Stimulated activated CD4-positive, alpha-beta T cell treated with anti-CD3 and anti-CD28 coated beads, Interleukin-4, amount 100 ng/mL, for 1 hour (primary cell): ENCODE data around the gene POR.
"Not testable (repeated sequence)": the region's sequence is repeated elsewhere in the genome, so short reads cannot be mapped to it uniquely, and the experiment has no call there.

Experiments
- DNase-seq: peaks from one replicate; pipeline ENCODE4 v3.0.0-alpha.2; 2020

POR gene

GRCh38 chr7:75994388-75995051 is 79.6 kb downstream of the POR start, which contains the start of gene TMEM120A:
TMEM120A (minus strand) TSS chr7:75994595; CDS start chr7:75994570, 25 bp downstream.
- DNase-seq = peak; percentile 97

- no peak for DNase-seq
Observed at GRCh38 chr7:75995052-75995471, 80.1 kb downstream of the POR start.

GRCh38 chr7:75995996-75996395 is 81.0 kb downstream of the POR start:
- no peak for DNase-seq

- DNase-seq = no peak
Observed at GRCh38 chr7:75996476-75996875, 81.5 kb downstream of the POR start.

GRCh38 chr7:75998038-75998437 is 83.1 kb downstream of the POR start:
- DNase-seq = no peak

- no peak for DNase-seq
Observed at GRCh38 chr7:76000566-76000965, 85.6 kb downstream of the POR start.

GRCh38 chr7:76002139-76002538 is 87.2 kb downstream of the POR start:
- no peak for DNase-seq

GRCh38 chr7:76002822-76003221 is 87.9 kb downstream of the POR start:
- no peak for DNase-seq

GRCh38 chr7:76003351-76003750 is 88.4 kb downstream of the POR start:
- DNase-seq = no peak

- DNase-seq = not testable (repeated sequence)
Observed at GRCh38 chr7:76005004-76005403, 90.0 kb downstream of the POR start.

- DNase-seq = no peak
Observed at GRCh38 chr7:76008156-76008687, 93.3 kb downstream of the POR start.

GRCh38 chr7:76009672-76010600 is 95.0 kb downstream of the POR start:
- DNase-seq = no peak

GRCh38 chr7:76011442-76011861 is 96.5 kb downstream of the POR start:
- no peak for DNase-seq

GRCh38 chr7:76016191-76016947 is 101.4 kb downstream of the POR start:
- no peak for DNase-seq

- not testable (repeated sequence) for DNase-seq
Observed at GRCh38 chr7:76018520-76018919, 103.6 kb downstream of the POR start.

- DNase-seq = peak; percentile 74
Observed at GRCh38 chr7:76020031-76020714, 105.2 kb downstream of the POR start.

GRCh38 chr7:76022026-76022780 is 107.2 kb downstream of the POR start:
- no peak for DNase-seq

GRCh38 chr7:76023002-76023401 is 108.0 kb downstream of the POR start:
- no peak for DNase-seq

- not testable (repeated sequence) for DNase-seq
Observed at GRCh38 chr7:76029682-76030081, 114.7 kb downstream of the POR start.

- no peak for DNase-seq
Observed at GRCh38 chr7:76031964-76032363, 117.0 kb downstream of the POR start.
